GM04504 (cell line): ENCODE measurements around the gene HIVEP3.
A peak's percentile ranks its signal among the peaks of the same experiment; 100 is the strongest.

Experiments
- DNase-seq: peaks from one replicate; pipeline ENCODE4 v3.0.0-alpha.2; 2012; ENCODE audit warnings: low read depth

The HIVEP3 gene

GRCh38 chr1:41481109-41481775 lies 437.5 kb downstream of the HIVEP3 start:
- no peak for DNase-seq

GRCh38 chr1:41480204-41481108 lies 438.3 kb downstream of the HIVEP3 start:
- no peak for DNase-seq

- no peak for DNase-seq
These were observed 438.9 kb downstream of the HIVEP3 start for GRCh38 chr1:41479808-41480160.

GRCh38 chr1:41479000-41479807 lies 439.5 kb downstream of the HIVEP3 start:
- DNase-seq: peak; percentile 47

GRCh38 chr1:41478118-41478748 lies 440.5 kb downstream of the HIVEP3 start:
- DNase-seq: no peak

- DNase-seq: no peak
These were observed 441.8 kb downstream of the HIVEP3 start for GRCh38 chr1:41476807-41477361.

- no peak for DNase-seq
These were observed 442.7 kb downstream of the HIVEP3 start for GRCh38 chr1:41475859-41476567.

GRCh38 chr1:41475346-41475745 lies 443.4 kb downstream of the HIVEP3 start:
- no peak for DNase-seq

GRCh38 chr1:41474490-41475271 lies 444.0 kb downstream of the HIVEP3 start:
- DNase-seq: no peak

- DNase-seq: no peak
These were observed 444.9 kb downstream of the HIVEP3 start for GRCh38 chr1:41473738-41474362.

GRCh38 chr1:41471658-41472057 lies 447.1 kb downstream of the HIVEP3 start:
- no peak for DNase-seq

GRCh38 chr1:41469706-41470105 lies 449.0 kb downstream of the HIVEP3 start:
- DNase-seq: no peak

- DNase-seq: no peak
These were observed 450.5 kb downstream of the HIVEP3 start for GRCh38 chr1:41468122-41468762.

- DNase-seq: no peak
These were observed 451.0 kb downstream of the HIVEP3 start for GRCh38 chr1:41467673-41468072.

- DNase-seq: no peak
These were observed 452.6 kb downstream of the HIVEP3 start for GRCh38 chr1:41466146-41466545.

- no peak for DNase-seq
These were observed 453.0 kb downstream of the HIVEP3 start for GRCh38 chr1:41465741-41466140.

- DNase-seq: no peak
These were observed 453.8 kb downstream of the HIVEP3 start for GRCh38 chr1:41464885-41465284.

- no peak for DNase-seq
These were observed 455.2 kb downstream of the HIVEP3 start for GRCh38 chr1:41463516-41463915.

- DNase-seq: no peak
These were observed 456.1 kb downstream of the HIVEP3 start for GRCh38 chr1:41462680-41463004.
